ENCODE data around the gene CACFD1.

CACFD1 gene

DNA sequence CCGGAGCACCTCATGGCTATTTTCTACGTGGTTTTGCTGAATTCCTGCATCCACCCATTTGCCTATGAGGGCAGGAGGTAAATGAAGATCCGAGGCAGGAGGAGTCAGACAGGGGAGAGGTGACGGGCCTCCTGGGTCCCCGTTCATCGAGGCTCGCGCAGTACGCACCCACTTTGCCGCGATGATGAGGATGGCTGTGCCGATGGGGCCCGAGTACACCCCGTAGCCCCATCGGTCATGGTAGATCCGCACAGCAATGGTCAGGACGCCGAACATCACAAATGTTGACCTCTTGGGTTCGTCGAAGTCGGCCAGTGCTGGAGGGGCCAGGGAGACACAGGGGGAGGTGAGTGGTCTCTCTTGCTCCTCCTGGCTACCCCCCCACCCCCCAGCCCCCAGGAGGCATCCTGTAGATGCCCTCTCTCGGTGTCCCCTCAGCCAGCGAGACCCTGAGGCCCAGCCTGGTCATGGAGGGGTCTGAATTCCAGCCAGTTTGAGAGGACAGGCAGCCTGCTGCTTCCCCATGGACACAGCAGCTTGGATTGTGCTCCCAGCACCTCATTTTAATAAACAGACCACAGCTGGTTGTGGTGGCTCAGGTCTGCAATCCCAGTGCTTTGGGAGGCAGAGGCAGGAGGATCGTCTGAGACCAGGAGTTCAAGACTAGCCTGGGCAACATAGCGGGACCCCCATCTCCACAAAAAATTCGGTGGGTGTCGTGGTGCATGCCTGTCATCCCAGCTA is 59.1 kb downstream of the CACFD1 start:
- DNase-seq: no peak

DNA sequence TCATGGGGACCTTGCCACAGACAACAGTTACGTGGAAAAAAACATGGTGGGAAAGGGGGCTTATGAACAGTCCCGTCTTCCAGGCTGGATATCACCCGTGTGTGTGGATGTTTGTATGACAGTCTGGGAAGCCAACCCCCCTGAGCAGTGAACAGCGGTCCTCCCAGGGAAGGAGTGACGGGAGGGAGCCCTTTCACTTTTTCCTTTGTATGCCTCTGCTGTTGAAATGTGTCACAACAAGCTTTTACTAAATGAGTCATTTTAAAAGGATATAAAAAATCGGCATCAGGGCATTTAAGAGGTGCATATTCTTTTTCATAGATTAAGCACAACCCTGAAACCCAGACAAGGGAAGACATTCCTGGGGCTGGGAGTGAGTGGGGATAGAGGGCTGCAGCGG is 59.9 kb downstream of the CACFD1 start:
- no peak for DNase-seq

DNA sequence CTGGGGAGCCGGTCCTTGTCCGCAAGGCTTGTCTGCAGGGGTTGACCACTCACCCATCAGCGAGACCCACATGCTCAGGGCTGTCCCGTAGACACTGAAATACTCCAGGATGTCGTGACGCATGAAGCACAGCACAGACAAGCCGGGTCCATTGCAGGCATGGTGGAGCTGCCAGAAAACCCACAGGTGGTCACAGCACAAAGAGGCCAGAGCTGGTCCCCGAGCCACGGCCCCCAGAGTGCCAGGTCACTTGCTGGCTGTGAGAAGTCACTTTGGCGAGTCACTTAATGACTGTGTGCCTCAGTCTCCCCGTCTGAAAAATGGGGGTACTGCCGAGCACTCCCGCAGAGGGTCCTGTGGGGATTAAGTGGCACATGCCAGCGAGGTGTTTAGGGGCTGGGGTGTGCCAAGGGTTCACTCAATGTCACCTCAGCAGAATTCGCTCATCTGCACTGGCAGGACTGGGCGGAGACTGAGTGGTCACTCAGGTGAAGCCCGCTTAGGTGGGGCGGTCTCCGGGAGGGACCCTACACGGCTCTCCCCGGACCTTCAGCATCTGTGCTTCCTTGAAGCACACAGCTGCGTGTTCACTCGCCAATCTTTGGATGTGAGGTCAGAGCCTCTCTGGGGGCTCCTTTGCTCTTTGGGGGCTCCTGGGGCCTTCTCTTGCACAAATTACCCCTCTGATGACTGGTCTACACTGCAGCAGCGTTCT is 60.5 kb downstream of the CACFD1 start:
- no peak for DNase-seq

Data from CD4-positive, alpha-beta T cell treated with Interleukin-4 for 1 hour (primary cell).